Endothelial cell of umbilical vein (primary cell): ENCODE results near the gene PTPN3.

Experiments used
- CTCF ChIP-seq, 2 donors: IDR thresholded peaks; 1 replicate in 1 of 2; 2 replicates in 1 of 2; pipeline ENCODE4 v1.5.1; 2011; ENCODE audit warnings: low read length in 2 of 2, mild to moderate bottlenecking in 2 of 2, moderate library complexity in 2 of 2, control low read depth in 1 of 2, inconsistent platforms in 1 of 2, low read depth in 1 of 2; ENCODE audit not compliant: insufficient read depth in 1 of 2; ENCODE audit errors: extremely low read depth in 1 of 2
- EZH2 ChIP-seq: IDR thresholded peaks from 2 replicates; pipeline ENCODE4 v1.6.1; 2012; ENCODE audit warnings: borderline replicate concordance, low read depth, mild to moderate bottlenecking, moderate library complexity, low read length, inconsistent platforms; ENCODE audit not compliant: severe bottlenecking

- no peak for TF ChIP-seq CTCF (IDR thresholded peaks at IDR 0.05; ENCODE audit: extremely low read depth in 1 of 2, insufficient read depth in 1 of 2, low read depth in 1 of 2, low read length in 2 of 2)
- no peak for TF ChIP-seq EZH2
Observed at GRCh38 chr9:109423877-109424276, 74.2 kb downstream of the PTPN3 start.
